ENCODE results near the gene NR1D1. TPM values are rescaled to one million over a fixed set of nuclear protein-coding genes. Genes with fewer than 3 reads are reported as not detected.
A peak's percentile ranks its signal among the peaks of the same experiment; 100 is the strongest.

The NR1D1 gene
- total RNA-seq, 1 donor from 2014 or later, result 5.7 TPM

DNA sequence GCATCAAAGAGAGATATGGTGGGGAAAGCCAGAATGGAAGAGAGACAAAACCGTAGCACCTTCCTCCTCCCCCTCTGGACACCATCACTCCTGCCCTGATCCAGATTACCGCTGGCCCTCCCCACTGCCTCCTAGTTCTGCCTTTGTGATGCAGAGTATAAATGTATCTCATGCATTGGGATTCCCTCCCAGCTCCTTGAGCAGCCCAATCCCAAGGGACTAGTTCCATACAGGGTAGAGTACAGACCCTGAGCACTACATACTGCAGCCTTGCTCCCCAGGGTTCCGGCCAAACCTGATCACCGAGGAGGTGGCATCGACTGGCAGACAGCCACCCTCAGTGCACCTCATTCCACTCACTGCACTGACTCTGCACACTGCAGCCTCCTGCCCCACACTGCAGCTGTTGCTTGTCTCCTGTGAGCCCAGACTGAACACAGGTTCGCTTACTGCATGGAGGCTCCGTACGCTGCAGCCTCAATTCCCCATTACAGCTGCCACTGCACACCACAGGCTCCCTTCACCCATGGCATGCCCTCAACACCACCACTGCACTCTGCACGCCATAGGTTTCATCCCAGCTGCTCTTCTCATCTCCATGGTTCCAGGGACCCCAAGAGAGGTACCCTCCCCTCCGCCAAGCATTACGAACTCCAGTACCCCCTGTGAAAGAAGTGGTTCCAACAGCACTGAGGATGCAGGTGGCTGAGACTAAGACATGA, 39.3 kb downstream of the NR1D1 start:
- no peaks in the 10 kb centered on the region for H3K36me3 Mint-ChIP-seq
- H3K4me1 Mint-ChIP-seq (ENCODE audit: unreplicated experiment), result peaks cover 27% of the 10 kb centered on the region
- H3K4me3 Mint-ChIP-seq, result peak overlapping the region; percentile 84
- H3K9me3 Mint-ChIP-seq, result no peaks in the 10 kb centered on the region
- H3K27ac Mint-ChIP-seq, result peak overlapping the region; percentile 40
- DNase-seq (ENCODE audit: extremely low spot score, unreplicated experiment), result no peak
- peaks cover 15% of the 10 kb centered on the region for H3K27me3 Mint-ChIP-seq
- TF ChIP-seq CTCF (conservative IDR thresholded peaks at IDR 0.05), result no peak

DNA sequence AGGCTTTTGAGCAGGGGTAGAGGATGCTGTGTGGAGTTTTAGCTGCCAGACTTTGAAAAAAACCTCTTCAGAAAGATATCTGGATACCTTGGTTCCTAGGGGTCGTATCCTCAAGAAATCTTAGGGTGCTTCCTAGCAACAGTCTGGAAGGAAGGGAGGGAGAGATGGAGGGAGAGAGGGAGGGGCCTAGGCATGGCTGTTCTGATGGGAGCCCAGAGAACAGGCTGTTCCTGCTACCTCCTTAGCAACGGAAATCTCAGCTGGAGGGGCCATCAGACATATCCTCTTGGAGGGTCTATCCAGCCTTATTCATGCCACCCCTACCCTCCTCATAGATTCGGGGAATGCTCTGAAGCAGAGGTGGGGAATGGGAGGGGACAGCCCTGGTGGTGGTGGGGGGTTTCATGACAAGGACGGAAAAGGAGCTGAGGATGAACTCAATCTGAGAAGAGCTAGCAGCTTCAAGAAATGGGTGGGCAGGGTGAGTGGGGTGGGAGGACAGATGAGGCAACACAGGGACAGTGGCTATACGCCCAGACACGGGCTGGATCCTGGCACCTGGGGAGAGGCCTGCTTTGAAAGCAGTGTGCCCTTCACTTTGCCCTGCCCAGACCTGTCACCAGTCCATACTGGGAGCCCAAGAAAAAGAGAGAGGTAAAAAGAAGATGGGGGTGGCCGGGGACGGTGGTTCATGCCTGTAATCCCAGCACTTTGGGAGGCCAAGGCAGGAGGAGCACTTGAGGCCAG, 40.5 kb downstream of the NR1D1 start:
- H3K4me3 Mint-ChIP-seq, result peak overlapping the region; percentile 43
- H3K4me1 Mint-ChIP-seq (ENCODE audit: unreplicated experiment), result peaks cover 19% of the 10 kb centered on the region
- H3K27me3 Mint-ChIP-seq, result peaks cover 15% of the 10 kb centered on the region
- TF ChIP-seq CTCF (conservative IDR thresholded peaks at IDR 0.05), result no peak
- no peak for DNase-seq (ENCODE audit: extremely low spot score, unreplicated experiment)
- H3K9me3 Mint-ChIP-seq, result no peaks in the 10 kb centered on the region
- H3K36me3 Mint-ChIP-seq, result no peaks in the 10 kb centered on the region
- peak overlapping the region; percentile 50 for H3K27ac Mint-ChIP-seq

DNA sequence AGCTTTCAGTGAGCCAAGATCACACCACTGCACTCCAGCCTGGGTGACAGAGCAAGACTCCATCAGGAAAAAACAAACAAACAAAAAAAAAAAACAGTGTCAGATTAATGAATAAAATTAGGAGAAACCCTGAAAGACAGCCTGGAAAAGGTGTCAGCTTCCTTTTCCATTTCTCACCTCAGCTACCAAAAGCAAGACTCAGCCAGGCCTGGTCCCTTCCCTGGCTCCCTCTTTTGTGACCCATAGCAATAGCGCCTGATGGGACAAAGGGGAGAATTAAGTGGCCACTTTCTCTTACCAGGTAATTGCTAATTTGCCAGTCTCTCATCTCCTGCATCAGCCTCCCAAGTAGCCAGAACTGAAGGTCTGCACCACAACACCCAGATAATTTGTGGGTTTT, 41.5 kb downstream of the NR1D1 start:
- H3K9me3 Mint-ChIP-seq, result no peaks in the 10 kb centered on the region
- no peak overlapping the region for H3K4me3 Mint-ChIP-seq
- no peak for TF ChIP-seq CTCF (conservative IDR thresholded peaks at IDR 0.05)
- peaks cover 15% of the 10 kb centered on the region for H3K27me3 Mint-ChIP-seq
- peaks cover 13% of the 10 kb centered on the region for H3K4me1 Mint-ChIP-seq (ENCODE audit: unreplicated experiment)
- H3K36me3 Mint-ChIP-seq, result peaks cover 4% of the 10 kb centered on the region
- no peak for DNase-seq (ENCODE audit: extremely low spot score, unreplicated experiment)
- H3K27ac Mint-ChIP-seq, result no peak overlapping the region

DNA sequence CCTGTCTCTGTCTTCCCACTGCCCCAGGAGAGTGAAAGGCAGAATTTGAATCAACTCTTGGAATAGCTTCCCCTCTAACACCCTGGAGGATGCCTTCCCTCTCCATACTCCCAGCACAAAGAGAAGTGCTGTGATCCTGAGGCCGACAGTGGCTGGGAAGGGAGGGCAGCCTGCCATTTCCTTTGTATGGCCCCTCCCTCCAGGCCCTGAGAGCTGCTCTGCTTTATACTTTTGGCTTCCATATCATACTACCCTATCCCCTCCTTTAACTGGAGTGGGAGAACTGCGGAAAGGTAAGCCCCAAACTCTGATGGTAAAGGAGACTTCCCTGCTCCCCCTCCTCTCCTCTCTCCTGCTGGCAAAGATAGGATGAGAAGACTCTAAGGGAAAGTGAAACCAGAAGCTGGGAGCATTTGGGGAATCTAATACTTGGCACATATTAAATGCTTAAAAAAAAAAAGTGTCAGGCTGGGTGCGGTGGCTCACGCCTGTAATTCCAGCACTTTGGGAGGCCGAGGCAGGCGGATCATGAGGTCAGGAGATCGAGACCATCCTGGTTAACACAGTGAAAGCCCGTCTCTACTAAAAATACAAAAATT, 42.1 kb downstream of the NR1D1 start:
- H3K4me1 Mint-ChIP-seq (ENCODE audit: unreplicated experiment), result peaks cover 8% of the 10 kb centered on the region
- DNase-seq (ENCODE audit: extremely low spot score, unreplicated experiment), result no peak
- peaks cover 4% of the 10 kb centered on the region for H3K36me3 Mint-ChIP-seq
- H3K4me3 Mint-ChIP-seq, result no peak overlapping the region
- no peak for TF ChIP-seq CTCF (conservative IDR thresholded peaks at IDR 0.05)
- no peak overlapping the region for H3K27ac Mint-ChIP-seq
- H3K9me3 Mint-ChIP-seq, result no peaks in the 10 kb centered on the region
- peaks cover 15% of the 10 kb centered on the region for H3K27me3 Mint-ChIP-seq

GRCh38 chr17:40056379-40057015, 43.9 kb downstream of the NR1D1 start:
- TF ChIP-seq CTCF (conservative IDR thresholded peaks at IDR 0.05), result no peak
- Mint-ChIP-seq H3K27me3 (peaks cover 12% of the 10 kb centered on the region), H3K4me3 (no peak overlapping the region), H3K36me3 (peaks cover 4% of the 10 kb centered on the region), H3K9me3 (no peaks in the 10 kb centered on the region), H3K4me1 (ENCODE audit: unreplicated experiment) (peaks cover 8% of the 10 kb centered on the region), H3K27ac (no peak overlapping the region)
- no peak for DNase-seq (ENCODE audit: extremely low spot score, unreplicated experiment)

Other genes starting within 250 kb of the NR1D1 start
- gene IKZF3, start 236.3 kb downstream of the NR1D1 start, total RNA-seq (ENCODE audit: low replicate concordance), result 0.19 and 0.29 TPM in 2 replicates
- gene ZPBP2, start 232.4 kb downstream of the NR1D1 start, total RNA-seq (ENCODE audit: low replicate concordance), result not detected in 2 replicates
- 15.8 and 16.4 TPM in 2 replicates for gene GSDMB, start 182.0 kb downstream of the NR1D1 start, total RNA-seq (ENCODE audit: low replicate concordance)
- gene ORMDL3, start 173.0 kb downstream of the NR1D1 start, total RNA-seq (ENCODE audit: low replicate concordance), result 59.8 and 82.7 TPM in 2 replicates
- gene LRRC3C, start 172.9 kb downstream of the NR1D1 start, total RNA-seq (ENCODE audit: low replicate concordance), result not detected in 2 replicates
- gene GSDMA, start 137.6 kb downstream of the NR1D1 start, total RNA-seq (ENCODE audit: low replicate concordance), result not detected in 2 replicates
- gene PSMD3, start 119.8 kb downstream of the NR1D1 start, total RNA-seq (ENCODE audit: low replicate concordance), result 110 and 116 TPM in 2 replicates
- gene CSF3, start 85.1 kb downstream of the NR1D1 start, total RNA-seq (ENCODE audit: low replicate concordance), result not detected in 2 replicates
- 93.2 and 123 TPM in 2 replicates for gene MED24, start 46.2 kb downstream of the NR1D1 start, total RNA-seq (ENCODE audit: low replicate concordance)
- 18.3 and 37.0 TPM in 2 replicates for gene THRA, start 37.6 kb downstream of the NR1D1 start, total RNA-seq (ENCODE audit: low replicate concordance)
- gene MSL1, start 21.4 kb upstream of the NR1D1 start, total RNA-seq (ENCODE audit: low replicate concordance), result 86.3 and 128 TPM in 2 replicates
- 63.0 and 101 TPM in 2 replicates for gene CASC3, start 39.9 kb upstream of the NR1D1 start, total RNA-seq (ENCODE audit: low replicate concordance)
- 9.9 and 18.6 TPM in 2 replicates for gene RAPGEFL1, start 76.9 kb upstream of the NR1D1 start, total RNA-seq (ENCODE audit: low replicate concordance)
- gene WIPF2, start 118.7 kb upstream of the NR1D1 start, total RNA-seq (ENCODE audit: low replicate concordance), result 27.2 and 35.3 TPM in 2 replicates
- gene CDC6, start 187.3 kb upstream of the NR1D1 start, total RNA-seq (ENCODE audit: low replicate concordance), result 23.2 and 50.3 TPM in 2 replicates
- gene RARA, start 208.6 kb upstream of the NR1D1 start, total RNA-seq (ENCODE audit: low replicate concordance), result 23.8 and 34.3 TPM in 2 replicates

Measured in type B pancreatic cell (in vitro differentiated cells).